Vagina (tissue), 2 donors: ENCODE data around the gene TTLL4.

Experiments used
- CTCF ChIP-seq, 3 experiments: fragments of 450-650 bp in 2 of 3; fragments of 200-600 bp in 1 of 3; sonication (generic) in 1 of 3; IDR thresholded peaks; one replicate each; pipeline ENCODE4 v1.5.1; 2017 to 2019; ENCODE audit warnings: antibody characterized with exemption in 3 of 3, mild to moderate bottlenecking in 2 of 3, moderate library complexity in 2 of 3
- POLR2A ChIP-seq, 2 donors: fragments of 450-650 bp; IDR thresholded peaks; one replicate each; pipeline ENCODE4 v1.6.1; 2017; ENCODE audit warnings: antibody characterized with exemption in 2 of 2, mild to moderate bottlenecking in 2 of 2, moderate library complexity in 2 of 2
- POLR2AphosphoS5 ChIP-seq, 2 donors: sonication (generic); formaldehyde crosslinking; IDR thresholded peaks; one replicate each; pipeline ENCODE4 v1.9.0; 2017; ENCODE audit warnings: antibody characterized with exemption in 2 of 2, mild to moderate bottlenecking in 2 of 2, low read depth in 1 of 2; ENCODE audit not compliant: insufficient read depth in 1 of 2

- no peak for TF ChIP-seq POLR2AphosphoS5 (IDR thresholded peaks at IDR 0.05; ENCODE audit: insufficient read depth in 1 of 2, low read depth in 1 of 2)
- no peak for TF ChIP-seq POLR2A (IDR thresholded peaks at IDR 0.05)
- TF ChIP-seq CTCF (IDR thresholded peaks at IDR 0.05), result no peak
Measured at GRCh38 chr2:218732052-218732760, 21.6 kb downstream of the TTLL4 start.
